Neural crest cell (in vitro differentiated cells): ENCODE results near the gene SIM1. TPM values are rescaled to one million over a fixed set of nuclear protein-coding genes. Genes with fewer than 3 reads are reported as not detected.

Source experiments
- DNase-seq: peaks from one replicate; pipeline ENCODE4 v3.0.0; 2021; ENCODE audit warnings: low read depth, mixed read lengths, low spot score
- H3K27ac Mint-ChIP-seq: one replicate; pipeline ENCODE4 v1.8.0; 2021; ENCODE audit warnings: mild to moderate bottlenecking, mixed read lengths; ENCODE audit not compliant: unreplicated experiment
- H3K27me3 Mint-ChIP-seq: 2 replicates; pipeline ENCODE4 v1.8.0; 2021; ENCODE audit warnings: low read depth, mild to moderate bottlenecking, mixed read lengths
- H3K36me3 Mint-ChIP-seq: 2 replicates; pipeline ENCODE4 v1.8.0; 2021; ENCODE audit warnings: low read depth, mild to moderate bottlenecking, mixed read lengths
- H3K4me1 Mint-ChIP-seq: 2 replicates; pipeline ENCODE4 v1.8.0; 2021; ENCODE audit warnings: mixed read lengths
- H3K4me3 Mint-ChIP-seq: one replicate; pipeline ENCODE4 v1.8.0; 2021; ENCODE audit warnings: mild to moderate bottlenecking, mixed read lengths
- H3K9me3 Mint-ChIP-seq: 2 replicates; pipeline ENCODE4 v1.8.0; 2021; ENCODE audit warnings: mixed read lengths
- total RNA-seq: library from RNA; stranded (reverse); gene quantifications from 2 replicates; pipeline ENCODE4 v1.2.1, GENCODE V29; 2021
- TF ChIP-seq, protein P1 (sequence below): fragments of 200-600 bp; sonication (generic); conservative IDR thresholded peaks from 2 replicates; pipeline ENCODE4 v1.5.0; 2021; ENCODE audit warnings: antibody characterized with exemption, mild to moderate bottlenecking

The SIM1 gene
- total RNA-seq, 1 donor from 2014 or later = 0.58 TPM

DNA sequence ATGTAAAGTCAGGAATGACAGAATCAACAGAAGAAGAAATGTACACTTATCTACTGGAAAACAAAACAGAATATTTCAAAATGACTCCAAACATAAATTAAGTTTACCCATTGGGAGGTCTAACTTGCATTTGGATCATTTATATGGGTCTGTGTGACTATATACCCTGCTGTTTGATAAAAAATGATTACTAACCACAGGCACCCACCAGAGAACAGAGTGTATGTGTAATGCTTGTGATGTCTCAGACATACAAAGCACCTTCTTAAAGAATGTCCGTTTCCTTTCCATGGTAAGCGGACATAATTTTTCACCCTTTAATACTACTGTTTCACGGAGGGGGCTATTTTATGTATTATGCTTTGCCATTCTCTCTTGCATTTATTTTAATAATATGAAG, 19.2 kb downstream of the SIM1 start:
- no peak overlapping the region for H3K27ac Mint-ChIP-seq
- H3K4me3 Mint-ChIP-seq = no peak overlapping the region
- H3K27me3 Mint-ChIP-seq = peaks cover 41% of the 10 kb centered on the region
- H3K9me3 Mint-ChIP-seq = no peaks in the 10 kb centered on the region
- no peaks in the 10 kb centered on the region for H3K4me1 Mint-ChIP-seq
- TF ChIP-seq, protein P1, sequence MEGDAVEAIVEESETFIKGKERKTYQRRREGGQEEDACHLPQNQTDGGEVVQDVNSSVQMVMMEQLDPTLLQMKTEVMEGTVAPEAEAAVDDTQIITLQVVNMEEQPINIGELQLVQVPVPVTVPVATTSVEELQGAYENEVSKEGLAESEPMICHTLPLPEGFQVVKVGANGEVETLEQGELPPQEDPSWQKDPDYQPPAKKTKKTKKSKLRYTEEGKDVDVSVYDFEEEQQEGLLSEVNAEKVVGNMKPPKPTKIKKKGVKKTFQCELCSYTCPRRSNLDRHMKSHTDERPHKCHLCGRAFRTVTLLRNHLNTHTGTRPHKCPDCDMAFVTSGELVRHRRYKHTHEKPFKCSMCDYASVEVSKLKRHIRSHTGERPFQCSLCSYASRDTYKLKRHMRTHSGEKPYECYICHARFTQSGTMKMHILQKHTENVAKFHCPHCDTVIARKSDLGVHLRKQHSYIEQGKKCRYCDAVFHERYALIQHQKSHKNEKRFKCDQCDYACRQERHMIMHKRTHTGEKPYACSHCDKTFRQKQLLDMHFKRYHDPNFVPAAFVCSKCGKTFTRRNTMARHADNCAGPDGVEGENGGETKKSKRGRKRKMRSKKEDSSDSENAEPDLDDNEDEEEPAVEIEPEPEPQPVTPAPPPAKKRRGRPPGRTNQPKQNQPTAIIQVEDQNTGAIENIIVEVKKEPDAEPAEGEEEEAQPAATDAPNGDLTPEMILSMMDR = no peak
- H3K36me3 Mint-ChIP-seq = no peaks in the 10 kb centered on the region
- no peak for DNase-seq

DNA sequence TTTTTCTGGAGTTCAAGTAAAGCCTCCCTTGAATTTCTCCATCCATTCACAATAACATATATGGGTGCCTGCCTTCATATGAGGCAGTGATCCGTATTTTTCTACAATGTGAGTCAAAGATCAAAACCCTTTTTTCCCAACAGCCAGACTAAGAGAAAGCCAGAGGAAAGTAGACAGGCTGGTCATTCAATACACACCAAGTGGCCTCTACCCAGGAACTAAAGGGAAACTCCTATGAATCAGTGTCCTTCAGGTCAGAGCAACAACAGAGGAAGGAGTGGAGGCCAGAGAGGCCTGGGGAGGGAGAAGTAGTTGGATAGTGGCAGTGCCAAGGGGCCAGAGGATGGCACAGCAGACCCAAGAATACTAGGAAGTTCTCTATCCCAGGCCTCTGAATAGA, 23.8 kb downstream of the SIM1 start:
- no peaks in the 10 kb centered on the region for H3K4me1 Mint-ChIP-seq
- H3K27ac Mint-ChIP-seq = no peak overlapping the region
- TF ChIP-seq, protein P1 = no peak

DNA sequence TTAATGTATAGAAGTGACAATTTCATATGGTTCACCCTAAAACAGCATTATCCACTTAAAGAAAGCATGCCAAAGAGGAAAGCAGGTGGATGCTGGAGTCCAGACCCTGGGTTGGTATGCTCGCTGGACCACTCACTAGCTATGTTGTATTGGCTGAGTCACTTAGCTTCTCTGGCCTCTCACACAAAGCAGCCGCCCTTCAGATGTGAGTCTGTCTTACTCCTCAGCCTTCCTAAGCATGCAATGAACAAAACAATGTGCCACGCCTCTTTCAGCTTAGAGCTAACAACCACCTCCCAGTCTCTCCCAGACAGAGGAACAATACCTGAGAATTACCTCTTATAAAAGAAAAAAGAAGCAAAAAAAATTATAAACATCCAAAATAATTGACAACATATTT, 29.4 kb downstream of the SIM1 start:
- Mint-ChIP-seq H3K36me3 (no peaks in the 10 kb centered on the region), H3K4me3 (no peak overlapping the region), H3K4me1 (peaks cover 6% of the 10 kb centered on the region), H3K27me3 (no peaks in the 10 kb centered on the region), H3K27ac (no peak overlapping the region), H3K9me3 (no peaks in the 10 kb centered on the region)
- no peak for DNase-seq
- TF ChIP-seq, protein P1 = no peak

More for the DNA sequence above, 23.8 kb downstream of the SIM1 start:
- Mint-ChIP-seq H3K27me3 (peaks cover 41% of the 10 kb centered on the region), H3K9me3 (no peaks in the 10 kb centered on the region), H3K36me3 (no peaks in the 10 kb centered on the region), H3K4me3 (no peak overlapping the region)
- DNase-seq = no peak

DNA sequence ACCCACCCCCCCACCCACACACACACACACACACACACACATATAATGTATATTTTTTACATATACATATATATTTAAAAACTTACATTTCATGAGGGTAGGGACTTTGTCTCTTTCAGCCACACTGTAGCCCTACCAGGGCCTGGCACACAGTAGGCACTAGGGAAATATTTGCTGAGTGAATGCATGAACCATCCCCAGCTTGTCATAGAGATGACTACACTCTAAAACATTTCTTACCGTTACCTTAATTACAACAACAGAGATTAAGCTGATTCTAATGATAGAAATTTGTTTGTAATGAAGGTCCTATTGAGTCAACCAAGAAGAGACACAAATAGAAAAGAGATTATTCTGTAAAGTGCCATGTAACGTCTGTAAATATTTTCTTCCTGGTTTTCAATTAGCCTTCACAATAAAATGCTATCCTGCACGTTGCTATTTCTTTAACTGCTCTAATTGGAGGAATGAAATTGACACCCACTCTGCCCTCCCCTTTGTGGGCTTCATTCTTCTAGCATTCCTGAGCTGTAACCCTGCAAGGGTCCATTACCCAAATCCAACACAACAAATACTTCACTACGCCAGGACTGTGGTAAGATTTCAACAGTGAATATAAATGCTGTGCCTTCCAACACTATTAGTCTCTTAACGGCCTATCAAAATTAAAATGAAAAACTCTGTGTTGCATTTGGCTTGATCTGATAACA, 30.8 kb downstream of the SIM1 start:
- no peak overlapping the region for H3K4me3 Mint-ChIP-seq
- H3K27me3 Mint-ChIP-seq = no peaks in the 10 kb centered on the region
- DNase-seq = no peak
- TF ChIP-seq, protein P1 = no peak
- H3K4me1 Mint-ChIP-seq = peaks cover 6% of the 10 kb centered on the region
- H3K9me3 Mint-ChIP-seq = no peaks in the 10 kb centered on the region
- no peak overlapping the region for H3K27ac Mint-ChIP-seq
- no peaks in the 10 kb centered on the region for H3K36me3 Mint-ChIP-seq

DNA sequence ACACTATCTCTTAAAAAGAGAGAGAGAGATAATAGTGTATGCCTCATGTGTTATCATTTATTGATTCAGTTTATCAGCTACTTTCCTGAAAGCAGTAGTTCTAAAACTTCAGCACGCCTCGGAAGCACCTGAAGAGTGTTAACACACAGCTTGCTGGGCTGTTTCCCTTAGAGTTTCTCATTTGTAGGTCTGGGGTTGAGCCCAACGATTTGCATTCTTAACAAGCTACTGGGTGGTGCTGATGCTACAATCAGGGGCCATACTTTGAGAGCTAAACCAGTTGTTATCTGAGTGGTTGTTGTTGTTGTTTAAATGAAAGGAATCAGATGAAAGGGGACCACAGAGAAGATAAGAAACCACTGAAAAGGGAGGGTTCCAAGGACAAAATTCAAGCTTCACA, 32.6 kb downstream of the SIM1 start:
- Mint-ChIP-seq H3K27me3 (no peaks in the 10 kb centered on the region), H3K9me3 (no peaks in the 10 kb centered on the region), H3K36me3 (no peaks in the 10 kb centered on the region), H3K27ac (no peak overlapping the region), H3K4me1 (peaks cover 6% of the 10 kb centered on the region), H3K4me3 (no peak overlapping the region)
- no peak for DNase-seq
- TF ChIP-seq, protein P1 = no peak
